H1 (cell line): ENCODE results near the gene FHIT. TPM values are rescaled to one million over a fixed set of nuclear protein-coding genes. Genes with fewer than 3 reads are reported as not detected.

ENCODE experiments used
- CTCF ChIA-PET: fragments of 300-600 bp; sonication (Branson Sonifier 250); formaldehyde crosslinking; loops from one replicate; lab custom pipeline; 2021; ENCODE audit not compliant: partially characterized antibody; lab: Charles Lee
- POLR2A ChIA-PET: fragments of 300-600 bp; sonication (Branson Sonifier 250); formaldehyde crosslinking; loops from one replicate; lab custom pipeline; 2021; ENCODE audit warnings: inconsistent platforms; ENCODE audit not compliant: partially characterized antibody; lab: Charles Lee
- DNase-seq, 2 experiments: peaks; one replicate each; pipeline versions ENCODE4 v3.0.0 to v3.0.0-alpha.2; 2010 to 2022; ENCODE audit warnings: low spot score in 2 of 2, low read depth in 1 of 2, mixed read lengths in 1 of 2
- FAIRE-seq: peaks from 2 replicates; lab custom pipeline; 2011; peaks lifted over from hg19 to GRCh38; lab: Jason Lieb, UNC
- H2AFZ ChIP-seq: 2 replicates; pipeline ENCODE4 v1.8.1; 2012; ENCODE audit warnings: low read length, inconsistent platforms
- H2AK5ac ChIP-seq: 2 replicates; pipeline ENCODE4 v1.6.1; 2013; ENCODE audit warnings: low read depth, low read length
- H2BK120ac ChIP-seq: replicated peaks from 2 replicates; pipeline ENCODE3; 2013; ENCODE audit warnings: low read depth, low read length, inconsistent platforms
- H2BK12ac ChIP-seq: 2 replicates; pipeline ENCODE4 v1.6.1; 2013; ENCODE audit warnings: low read depth, low read length
- H2BK15ac ChIP-seq: 2 replicates; pipeline ENCODE4 v1.6.1; 2013; ENCODE audit warnings: low read length
- H2BK20ac ChIP-seq: 2 replicates; pipeline ENCODE4 v1.6.1; 2013; ENCODE audit warnings: low read length
- H2BK5ac ChIP-seq: 2 replicates; pipeline ENCODE4 v1.6.1; 2013; ENCODE audit warnings: low read depth, low read length
- H3K14ac ChIP-seq: 2 replicates; pipeline ENCODE4 v1.6.1; 2013; ENCODE audit warnings: inconsistent platforms; ENCODE audit not compliant: insufficient read length
- H3K18ac ChIP-seq: 2 replicates; pipeline ENCODE4 v1.6.1; 2013; ENCODE audit warnings: low read length; ENCODE audit errors: extremely low read depth
- H3K23ac ChIP-seq: 2 replicates; pipeline ENCODE4 v1.6.1; 2013; ENCODE audit warnings: inconsistent platforms; ENCODE audit not compliant: insufficient read length
- H3K23me2 ChIP-seq: 2 replicates; pipeline ENCODE4 v1.6.1; 2013; ENCODE audit warnings: low read depth, low read length
- H3K27ac ChIP-seq: 2 replicates; pipeline ENCODE4 v1.6.1; 2011; ENCODE audit warnings: low read depth, low read length, inconsistent platforms
- H3K27me3 ChIP-seq, 4 experiments: replicated peaks in 1 of 4; 1 replicate in 1 of 4; 2 replicates in 3 of 4; pipeline versions ENCODE4 v1.6.1 to v1.8.1; 2011 to 2013; ENCODE audit warnings: low read length in 3 of 4, mild to moderate bottlenecking in 3 of 4, inconsistent platforms in 2 of 4, mixed read lengths in 2 of 4, moderate library complexity in 1 of 4; ENCODE audit not compliant: control insufficient read depth in 3 of 4, insufficient read depth in 3 of 4; ENCODE audit errors: extremely low read depth in 1 of 4
- H3K36me3 ChIP-seq, 4 experiments: 2 replicates each; pipeline versions ENCODE4 v1.6.1 to v1.8.1; 2011 to 2013; ENCODE audit warnings: mild to moderate bottlenecking in 4 of 4, low read length in 3 of 4, moderate library complexity in 2 of 4, control low read depth in 1 of 4, inconsistent platforms in 1 of 4; ENCODE audit not compliant: insufficient read depth in 4 of 4, control insufficient read depth in 2 of 4
- H3K4ac ChIP-seq: replicated peaks from 2 replicates; pipeline ENCODE3; 2013; ENCODE audit warnings: low read length, low read depth, mixed read lengths, inconsistent platforms; ENCODE audit not compliant: insufficient read length
- H3K4me1 ChIP-seq, 4 experiments: replicated peaks in 1 of 4; 1 replicate in 1 of 4; 2 replicates in 3 of 4; pipeline versions ENCODE4 v1.6.1 to v1.8.1; 2011 to 2013; ENCODE audit warnings: low read length in 3 of 4, inconsistent platforms in 2 of 4, mixed read lengths in 1 of 4; ENCODE audit not compliant: insufficient read depth in 4 of 4, control insufficient read depth in 3 of 4
- H3K4me2 ChIP-seq, 2 experiments: 2 replicates each; pipeline versions ENCODE4 v1.6.1 to v1.8.1; 2011 to 2013; ENCODE audit warnings: low read depth in 2 of 2, low read length in 2 of 2, control low read depth in 1 of 2, inconsistent platforms in 1 of 2, mild to moderate bottlenecking in 1 of 2; ENCODE audit not compliant: insufficient read depth in 1 of 2
- H3K4me3 ChIP-seq, 4 experiments: fragments of 200-600, 300-600 bp in 1 of 4; sonication (generic), shearing (Covaris generic), sonication (Bioruptor Twin) in 1 of 4; 2 replicates each; pipeline versions ENCODE4 v1.5.1 to v1.8.1; 2011 to 2016; ENCODE audit warnings: low read length in 4 of 4, low read depth in 3 of 4, control low read depth in 2 of 4, inconsistent platforms in 2 of 4, mild to moderate bottlenecking in 2 of 4, mixed read lengths in 1 of 4, moderate library complexity in 1 of 4; ENCODE audit not compliant: insufficient read depth in 2 of 4; ENCODE audit errors: extremely low read depth in 1 of 4
- H3K56ac ChIP-seq: replicated peaks from 2 replicates; pipeline ENCODE3; 2013; ENCODE audit warnings: low read depth, mild to moderate bottlenecking, mixed read lengths, low read length, inconsistent platforms; ENCODE audit not compliant: insufficient read length
- H3K79me1 ChIP-seq: 2 replicates; pipeline ENCODE4 v1.6.1; 2013; ENCODE audit warnings: low read depth, low read length, control low read depth
- H3K79me2 ChIP-seq, 2 experiments: 2 replicates each; pipeline versions ENCODE4 v1.6.1 to v1.8.1; 2012 to 2013; ENCODE audit warnings: low read length in 2 of 2, mild to moderate bottlenecking in 2 of 2, inconsistent platforms in 1 of 2; ENCODE audit not compliant: insufficient read depth in 2 of 2, control insufficient read depth in 1 of 2
- H3K9ac ChIP-seq, 4 experiments: replicated peaks in 1 of 4; 1 replicate in 1 of 4; 2 replicates in 3 of 4; pipeline versions ENCODE4 v1.6.1 to v1.8.1; 2011 to 2013; ENCODE audit warnings: low read depth in 3 of 4, low read length in 3 of 4, control low read depth in 2 of 4, mild to moderate bottlenecking in 2 of 4, moderate library complexity in 2 of 4, inconsistent platforms in 1 of 4; ENCODE audit errors: extremely low read depth in 1 of 4
- H3K9me3 ChIP-seq, 2 experiments: 2 replicates each; pipeline versions ENCODE4 v1.6.1 to v1.8.1; 2012 to 2013; ENCODE audit warnings: mild to moderate bottlenecking in 2 of 2, moderate library complexity in 2 of 2, control low read depth in 1 of 2, inconsistent platforms in 1 of 2, low read depth in 1 of 2, low read length in 1 of 2, mixed read lengths in 1 of 2; ENCODE audit not compliant: insufficient read depth in 2 of 2
- H4K20me1 ChIP-seq, 2 experiments: replicated peaks in 1 of 2; 2 replicates each; pipeline versions ENCODE3 to v1.8.1; 2011 to 2013; ENCODE audit warnings: inconsistent platforms in 2 of 2, low read length in 2 of 2, mild to moderate bottlenecking in 1 of 2; ENCODE audit not compliant: insufficient read depth in 2 of 2, control insufficient read depth in 1 of 2
- H4K5ac ChIP-seq: 2 replicates; pipeline ENCODE4 v1.6.1; 2013; ENCODE audit warnings: low read length, low read depth, mixed read lengths, inconsistent platforms; ENCODE audit not compliant: insufficient read length
- H4K8ac ChIP-seq: 2 replicates; pipeline ENCODE4 v1.8.0; 2013; ENCODE audit warnings: mild to moderate bottlenecking, moderate library complexity, low read length, inconsistent platforms; ENCODE audit not compliant: insufficient read depth; ENCODE audit errors: extremely low read depth
- H4K91ac ChIP-seq: replicated peaks from 2 replicates; pipeline ENCODE3; 2013; ENCODE audit warnings: low read length, mixed read lengths, inconsistent platforms; ENCODE audit not compliant: insufficient read length
- MAFK ChIP-seq: IDR thresholded peaks from 2 replicates; pipeline ENCODE4 v1.6.1; 2012; ENCODE audit warnings: low read depth, mild to moderate bottlenecking, improper control_type of control experiment, low read length
- TBP ChIP-seq: IDR thresholded peaks from 2 replicates; pipeline ENCODE4 v1.6.1; 2011; ENCODE audit warnings: low read depth, low read length, improper control_type of control experiment
- WGBS, 2 experiments: shearing (Covaris generic) in 1 of 2; methylation state at CpG; one replicate each; pipeline versions ENCODE4 v1.1.6 to v1.1.7; 2013 to 2015; ENCODE audit warnings: low lambda C conversion rate in 2 of 2, mixed read lengths in 2 of 2, inconsistent platforms in 1 of 2, low coverage in 1 of 2, missing lambda C conversion rate in 1 of 2; ENCODE audit not compliant: insufficient replicate concordance in 2 of 2, insufficient coverage in 1 of 2, insufficient read length in 1 of 2; ENCODE audit errors: extremely low coverage in 1 of 2, missing lambda C conversion rate in 1 of 2; 5-methylcytosine and 5-hydroxymethylcytosine counted together
- polyA plus RNA-seq, 7 experiments: library from polyadenylated mRNA; depleted of rRNA in 3 of 7; stranded (reverse) in 5 of 7; unstranded in 2 of 7; fragments of >200 nt in 5 of 7; fragments of 200-250 nt in 2 of 7; gene quantifications; 1 replicate in 5 of 7; 2 replicates in 1 of 7; 4 replicates in 1 of 7; pipeline versions ENCODE4 v1.2.1 to v1.2.3, GENCODE V29; 2011 to 2013; ENCODE audit warnings: missing spikeins in 2 of 7, mixed read lengths in 2 of 7
- total RNA-seq: library from RNA; stranded (reverse); fragmentation: NEBNext Ultra II Directional; extraction: Animal tissue kit (Norgen Biotek cat#: 25700); gene quantifications from 2 replicates; pipeline ENCODE4 v1.2.1, GENCODE V29; 2021
- TF ChIP-seq, protein P1 (sequence below), 3 experiments: IDR thresholded peaks; 1 replicate in 2 of 3; 2 replicates in 1 of 3; pipeline versions ENCODE4 v1.5.1 to v1.6.1; 2011; ENCODE audit warnings: low read length in 3 of 3, mild to moderate bottlenecking in 3 of 3, inconsistent platforms in 2 of 3, low read depth in 1 of 3, moderate library complexity in 1 of 3; ENCODE audit not compliant: insufficient read depth in 1 of 3; ENCODE audit errors: control extremely low read depth in 1 of 3

The FHIT gene
- total and polyA plus RNA-seq, 2 of the 8 experiments (the other 6 are each of a cell fraction or from before 2014, with no cell fraction given) = 1.2 to 3.2 TPM

DNA sequence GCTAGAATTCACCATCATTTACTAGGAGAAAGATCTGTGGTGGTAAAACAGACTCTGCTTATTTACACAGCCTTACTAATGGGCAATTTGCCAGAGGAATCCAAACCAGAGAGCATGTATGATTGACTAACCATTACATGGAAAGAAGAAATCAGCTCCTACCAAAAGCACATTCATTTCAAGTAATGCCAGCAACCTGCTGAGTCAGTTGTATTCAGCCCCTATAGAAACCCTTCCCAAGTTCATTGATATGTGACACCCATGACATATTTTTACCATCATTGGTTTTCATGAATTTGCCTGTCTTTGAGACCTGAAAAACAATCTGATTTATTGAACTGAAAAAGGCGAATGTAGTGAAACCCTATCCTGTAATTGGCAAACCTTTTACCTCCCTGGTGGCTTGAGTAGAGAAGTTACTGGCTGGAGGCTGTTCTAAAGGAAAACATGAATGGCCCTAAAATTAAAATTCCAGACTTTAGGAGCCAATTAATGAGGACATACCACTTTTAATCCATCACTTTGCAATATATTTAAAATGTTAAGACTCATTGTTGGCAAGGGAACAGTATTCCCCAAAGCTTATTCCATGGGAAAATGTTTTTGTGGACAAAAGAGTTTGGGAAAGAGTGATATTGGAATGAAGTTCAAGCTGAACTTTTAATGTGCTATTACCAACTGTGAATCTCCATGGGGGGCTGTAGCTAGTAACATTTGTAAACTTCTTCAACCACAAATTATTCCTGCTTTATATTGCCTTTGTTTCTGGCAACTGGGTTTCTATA, 542.9 kb downstream of the FHIT start:
- no peak for TF ChIP-seq TBP
- TF ChIP-seq, protein P1, sequence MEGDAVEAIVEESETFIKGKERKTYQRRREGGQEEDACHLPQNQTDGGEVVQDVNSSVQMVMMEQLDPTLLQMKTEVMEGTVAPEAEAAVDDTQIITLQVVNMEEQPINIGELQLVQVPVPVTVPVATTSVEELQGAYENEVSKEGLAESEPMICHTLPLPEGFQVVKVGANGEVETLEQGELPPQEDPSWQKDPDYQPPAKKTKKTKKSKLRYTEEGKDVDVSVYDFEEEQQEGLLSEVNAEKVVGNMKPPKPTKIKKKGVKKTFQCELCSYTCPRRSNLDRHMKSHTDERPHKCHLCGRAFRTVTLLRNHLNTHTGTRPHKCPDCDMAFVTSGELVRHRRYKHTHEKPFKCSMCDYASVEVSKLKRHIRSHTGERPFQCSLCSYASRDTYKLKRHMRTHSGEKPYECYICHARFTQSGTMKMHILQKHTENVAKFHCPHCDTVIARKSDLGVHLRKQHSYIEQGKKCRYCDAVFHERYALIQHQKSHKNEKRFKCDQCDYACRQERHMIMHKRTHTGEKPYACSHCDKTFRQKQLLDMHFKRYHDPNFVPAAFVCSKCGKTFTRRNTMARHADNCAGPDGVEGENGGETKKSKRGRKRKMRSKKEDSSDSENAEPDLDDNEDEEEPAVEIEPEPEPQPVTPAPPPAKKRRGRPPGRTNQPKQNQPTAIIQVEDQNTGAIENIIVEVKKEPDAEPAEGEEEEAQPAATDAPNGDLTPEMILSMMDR (IDR thresholded peaks at IDR 0.05; ENCODE audit: control extremely low read depth in 1 of 3, insufficient read depth in 1 of 3, low read depth in 1 of 3, low read length in 3 of 3) = no peak
- peak; percentile 25; the same call in 1 of the 2 replicates for TF ChIP-seq MAFK
- TF ChIP-seq, all 59 proteins: peak for 1
- no peak overlapping the region for H4K91ac ChIP-seq

More for the DNA sequence above, 542.9 kb downstream of the FHIT start:
- Histone ChIP-seq H3K79me2 (no peaks in the 10 kb centered on the region), H3K4me3 (no peak overlapping the region), H3K4ac (no peak overlapping the region), H3K27ac (no peak overlapping the region), H2AFZ (no peak overlapping the region), H3K23ac (no peak overlapping the region), H3K56ac (no peak overlapping the region), H3K9ac (no peak overlapping the region), H2BK12ac (no peak overlapping the region), H2BK5ac (no peak overlapping the region), H3K14ac (no peak overlapping the region), H3K27me3 (no peaks in the 10 kb centered on the region), H3K79me1 (no peaks in the 10 kb centered on the region), H3K18ac (no peak overlapping the region; the same call in 1 of the 2 replicates), H2BK15ac (no peak overlapping the region), H4K8ac (no peak overlapping the region), H2AK5ac (no peak overlapping the region), H3K23me2 (no peaks in the 10 kb centered on the region), H4K5ac (no peak overlapping the region), H3K9me3 (peaks cover 10 to 15% of the 10 kb centered on the region in 2 experiments; a peak in 2 of 4 replicates), H4K20me1 (no peaks in the 10 kb centered on the region), H2BK20ac (no peak overlapping the region), H3K36me3 (no peaks in the 10 kb centered on the region), H3K4me1 (peaks cover 0 to 5% (median 0%) of the 10 kb centered on the region in 4 experiments; a peak in 1 of 7 replicates), H3K4me2 (no peak overlapping the region), H2BK120ac (no peak overlapping the region)
- CTCF ChIA-PET = no interaction called here
- FAIRE-seq = peak; percentile 32
- WGBS, 2 experiments = 86% methylated on average over 1 of the region's 1 CpG; no CpG with 5 or more reads in 1 of the 2 experiments
- POLR2A ChIA-PET = no interaction called here
- no peak for DNase-seq
